HG03095 (cell line): ENCODE results near the gene FAM107B.
"Not testable (repeated sequence)": the region's sequence is repeated elsewhere in the genome, so short reads cannot be mapped to it uniquely, and the experiment has no call there.

Experiments used
- ATAC-seq: cut with Tn5 transposase; IDR thresholded peaks from one replicate; pipeline ENCODE4 v1.9.1; 2021; ENCODE audit warnings: moderate library complexity; ENCODE audit not compliant: unreplicated experiment

The FAM107B gene

GRCh38 chr10:14774797-14775196, at the start of gene FAM107B:
TSS of gene FAM107B (minus strand) at chr10:14774897. CDS start at chr10:14774663, 234 bp downstream.
- ATAC-seq = no peak

- no peak for ATAC-seq
These were observed 49.3 kb upstream of the FAM107B start for GRCh38 chr10:14823966-14824365.

GRCh38 chr10:14822879-14823755, 48.4 kb upstream of the FAM107B start:
- no peak for ATAC-seq

- ATAC-seq = no peak
These were observed 47.1 kb upstream of the FAM107B start for GRCh38 chr10:14821635-14822375.

GRCh38 chr10:14820775-14821154, 46.1 kb upstream of the FAM107B start:
- no peak for ATAC-seq

GRCh38 chr10:14820010-14820774, 45.5 kb upstream of the FAM107B start:
- no peak for ATAC-seq

GRCh38 chr10:14816717-14817116, 42.0 kb upstream of the FAM107B start:
- not testable (repeated sequence) for ATAC-seq

- ATAC-seq = no peak
These were observed 41.0 kb upstream of the FAM107B start for GRCh38 chr10:14815681-14816080.

- no peak for ATAC-seq
These were observed 37.6 kb upstream of the FAM107B start for GRCh38 chr10:14812271-14812670.

GRCh38 chr10:14810969-14811953, 36.6 kb upstream of the FAM107B start:
- no peak for ATAC-seq

GRCh38 chr10:14806318-14806717, 31.6 kb upstream of the FAM107B start:
- no peak for ATAC-seq

- no peak for ATAC-seq
These were observed 29.1 kb upstream of the FAM107B start for GRCh38 chr10:14803827-14804226.

- ATAC-seq = no peak
These were observed 27.0 kb upstream of the FAM107B start for GRCh38 chr10:14801723-14802122.

- no peak for ATAC-seq
These were observed 25.7 kb upstream of the FAM107B start for GRCh38 chr10:14800397-14800796.

GRCh38 chr10:14798636-14799035, 23.9 kb upstream of the FAM107B start:
- ATAC-seq = no peak

- no peak for ATAC-seq
These were observed 13.2 kb upstream of the FAM107B start for GRCh38 chr10:14787938-14788337.

- ATAC-seq = no peak
These were observed 9.9 kb upstream of the FAM107B start for GRCh38 chr10:14784459-14785055.

- ATAC-seq = no peak
These were observed 8.1 kb upstream of the FAM107B start for GRCh38 chr10:14782691-14783363.

GRCh38 chr10:14781763-14782162, 7.1 kb upstream of the FAM107B start:
- no peak for ATAC-seq
